C4-2B (cell line): ENCODE measurements around the gene SERPINB12.

Experiments used
- H3K27ac ChIP-seq: fragments of 450-650 bp; 2 replicates; pipeline ENCODE4 v1.5.1; 2017
- ZFX ChIP-seq: fragments of 450-650 bp; IDR thresholded peaks from 2 replicates; pipeline ENCODE4 v1.6.1; 2017
- TF ChIP-seq, protein P1 (sequence below): fragments of 450-650 bp; conservative IDR thresholded peaks from 2 replicates; pipeline ENCODE4 v1.5.1; 2017; ENCODE audit warnings: mild to moderate bottlenecking

SERPINB12 gene

DNA sequence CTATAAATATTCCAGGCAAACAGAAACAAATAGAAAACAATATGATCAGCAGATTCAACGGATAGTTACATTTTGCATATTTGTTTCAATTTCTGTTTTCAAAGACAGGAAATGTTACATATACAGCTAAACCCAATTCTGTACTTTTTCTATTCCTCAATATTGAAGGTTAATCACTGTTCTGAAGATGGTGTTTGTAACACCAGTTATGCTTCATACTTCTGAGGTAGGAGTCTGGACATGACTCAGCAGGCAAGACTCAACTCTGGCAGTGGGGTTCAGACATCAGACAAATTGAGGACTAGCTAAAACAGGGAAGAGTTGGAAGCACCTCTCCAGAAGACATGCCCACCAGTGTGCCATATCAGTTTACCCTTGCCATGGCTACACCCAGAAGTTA, 61.6 kb downstream of the SERPINB12 start:
- H3K27ac ChIP-seq = no peak overlapping the region
- no peak for TF ChIP-seq ZFX
- TF ChIP-seq, protein P1, sequence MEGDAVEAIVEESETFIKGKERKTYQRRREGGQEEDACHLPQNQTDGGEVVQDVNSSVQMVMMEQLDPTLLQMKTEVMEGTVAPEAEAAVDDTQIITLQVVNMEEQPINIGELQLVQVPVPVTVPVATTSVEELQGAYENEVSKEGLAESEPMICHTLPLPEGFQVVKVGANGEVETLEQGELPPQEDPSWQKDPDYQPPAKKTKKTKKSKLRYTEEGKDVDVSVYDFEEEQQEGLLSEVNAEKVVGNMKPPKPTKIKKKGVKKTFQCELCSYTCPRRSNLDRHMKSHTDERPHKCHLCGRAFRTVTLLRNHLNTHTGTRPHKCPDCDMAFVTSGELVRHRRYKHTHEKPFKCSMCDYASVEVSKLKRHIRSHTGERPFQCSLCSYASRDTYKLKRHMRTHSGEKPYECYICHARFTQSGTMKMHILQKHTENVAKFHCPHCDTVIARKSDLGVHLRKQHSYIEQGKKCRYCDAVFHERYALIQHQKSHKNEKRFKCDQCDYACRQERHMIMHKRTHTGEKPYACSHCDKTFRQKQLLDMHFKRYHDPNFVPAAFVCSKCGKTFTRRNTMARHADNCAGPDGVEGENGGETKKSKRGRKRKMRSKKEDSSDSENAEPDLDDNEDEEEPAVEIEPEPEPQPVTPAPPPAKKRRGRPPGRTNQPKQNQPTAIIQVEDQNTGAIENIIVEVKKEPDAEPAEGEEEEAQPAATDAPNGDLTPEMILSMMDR = no peak

DNA sequence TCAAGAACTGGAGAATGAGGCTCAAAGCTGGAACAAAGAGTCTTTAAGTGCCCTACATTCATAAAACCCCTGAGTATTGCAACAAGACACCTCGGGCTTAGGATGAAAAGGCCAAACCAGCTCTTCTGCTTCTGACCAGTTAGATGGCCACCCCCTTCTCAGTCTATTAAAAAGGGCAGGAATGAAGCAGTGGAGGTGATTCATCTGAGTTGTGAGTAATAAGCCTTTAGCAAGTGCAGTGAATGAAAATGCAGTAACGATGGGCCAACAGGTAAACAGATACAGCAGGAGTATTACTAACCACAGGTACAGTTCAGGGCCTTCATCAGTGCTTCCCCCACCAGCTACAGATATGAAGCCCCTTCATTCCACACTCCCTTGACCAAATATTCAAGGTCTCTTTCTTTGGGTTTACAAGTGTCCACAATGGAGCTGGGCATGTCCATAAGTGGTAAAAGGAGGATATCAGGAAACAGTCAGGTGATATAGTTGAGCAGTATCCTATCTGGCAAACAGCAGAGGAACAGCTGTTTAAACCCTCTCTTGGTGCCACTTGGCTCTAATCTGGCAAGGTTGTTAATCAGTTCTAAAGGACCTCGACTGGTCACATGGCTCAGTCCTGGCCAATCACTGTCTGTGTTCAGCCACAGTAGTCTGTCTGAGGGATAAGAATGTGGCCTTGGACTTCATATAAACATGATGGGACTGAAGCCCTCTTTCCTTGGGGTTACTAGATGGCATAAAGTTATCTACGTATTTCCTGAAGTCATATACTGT, 62.8 kb downstream of the SERPINB12 start:
- TF ChIP-seq, protein P1 = no peak
- no peak for TF ChIP-seq ZFX
- no peak overlapping the region for H3K27ac ChIP-seq

DNA sequence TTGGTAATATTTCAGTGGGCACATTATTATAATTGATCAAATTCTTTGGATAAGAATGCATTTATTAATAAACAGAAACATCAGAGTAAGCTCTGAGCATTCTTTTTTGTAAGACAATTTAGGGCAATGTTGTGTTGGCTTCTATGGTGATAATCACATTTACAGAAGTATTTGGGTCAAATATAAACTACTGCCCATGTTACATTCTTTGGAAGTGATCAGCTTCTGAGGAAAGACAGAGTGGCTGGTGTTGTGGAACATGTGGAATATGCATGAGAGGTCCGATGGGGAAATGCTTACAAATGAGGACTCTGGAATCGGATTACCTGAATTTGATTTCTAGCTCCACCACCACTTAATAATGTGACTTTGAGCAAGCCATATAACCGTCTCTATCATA, 64.4 kb downstream of the SERPINB12 start:
- TF ChIP-seq, protein P1 = no peak
- TF ChIP-seq ZFX = no peak
- no peak overlapping the region for H3K27ac ChIP-seq

DNA sequence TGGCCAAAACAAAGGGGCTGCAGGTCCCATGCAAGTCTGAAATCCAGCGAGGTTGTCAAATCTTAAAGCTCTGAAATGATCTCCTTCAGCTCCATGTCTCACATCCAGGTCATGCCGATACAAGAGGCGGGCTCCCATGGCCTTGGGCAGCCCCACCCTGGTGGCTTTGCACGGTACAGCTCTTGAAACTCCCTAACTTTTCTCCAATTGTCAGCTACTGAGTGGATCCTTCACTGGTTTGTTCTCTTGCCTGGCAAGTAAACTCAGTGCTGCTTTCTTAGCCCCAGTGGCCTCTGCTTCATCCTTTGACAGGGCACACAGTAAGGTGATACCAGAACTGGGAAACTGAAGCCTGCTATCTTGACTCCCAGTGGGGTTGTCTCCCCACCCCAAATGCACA, 71.3 kb downstream of the SERPINB12 start:
- TF ChIP-seq, protein P1 = no peak
- TF ChIP-seq ZFX = no peak
- no peak overlapping the region for H3K27ac ChIP-seq

DNA sequence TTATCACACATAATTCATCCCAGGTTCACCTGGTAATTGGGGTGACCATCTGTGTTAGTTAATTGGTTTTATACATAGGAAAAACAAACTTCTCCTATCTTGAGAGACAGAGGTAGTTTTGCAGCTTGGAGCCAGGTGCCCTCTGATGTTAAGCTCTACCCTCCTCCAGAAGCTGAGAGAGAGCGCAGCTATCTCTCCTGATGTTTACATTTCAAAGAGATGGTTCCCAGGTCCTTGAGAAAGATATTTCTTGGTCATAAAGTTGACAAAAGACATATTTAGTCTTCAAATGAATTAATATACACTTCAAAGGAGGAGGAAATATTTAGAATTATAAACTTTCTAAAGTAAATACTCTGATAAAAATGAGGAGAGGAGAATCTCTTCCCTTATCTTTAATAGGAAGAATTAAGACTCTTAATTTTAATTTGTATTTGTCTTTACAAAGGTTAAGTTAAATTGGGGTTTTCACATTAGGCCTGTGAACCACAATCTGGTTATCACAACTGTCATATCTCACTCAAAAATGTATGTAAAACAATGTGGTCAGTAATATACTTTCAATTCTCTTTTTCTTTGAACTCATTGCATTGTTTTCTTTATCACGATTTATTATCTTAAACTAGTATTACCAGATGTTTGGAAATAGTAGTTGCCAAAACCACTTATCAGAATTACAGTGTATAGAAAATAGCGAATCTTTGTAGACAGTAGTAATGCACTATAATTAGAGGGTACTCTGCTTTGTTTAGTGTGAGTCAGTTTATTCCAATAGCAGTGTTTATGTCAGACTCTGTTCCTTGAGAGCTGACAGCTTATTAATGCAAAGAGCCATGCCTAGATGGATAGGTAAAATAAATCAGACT, 75.1 kb downstream of the SERPINB12 start:
- no peak overlapping the region for H3K27ac ChIP-seq
- TF ChIP-seq, protein P1 = no peak
- TF ChIP-seq ZFX = no peak

DNA sequence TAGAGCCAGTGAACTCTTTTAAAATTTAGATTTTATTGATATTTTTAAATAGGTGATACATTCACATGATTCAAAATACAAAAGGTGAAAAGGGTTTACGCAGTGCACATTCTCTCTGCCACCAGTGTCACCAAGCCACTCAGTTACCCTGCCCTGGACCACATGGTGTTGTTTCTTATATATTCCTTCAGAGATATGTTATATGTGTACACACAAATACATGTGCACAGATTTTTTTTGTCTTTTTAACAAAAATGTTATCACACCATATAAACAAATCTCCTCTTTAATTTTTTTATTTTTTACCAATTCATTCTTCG, 75.7 kb downstream of the SERPINB12 start:
- H3K27ac ChIP-seq = no peak overlapping the region
- TF ChIP-seq, protein P1 = no peak
- TF ChIP-seq ZFX = no peak
